Nephron progenitor cell (in vitro differentiated cells): ENCODE data around the gene PATL2.

ENCODE experiments used
- DNase-seq: peaks from one replicate; pipeline ENCODE4 v3.0.0; 2021
- H3K27ac Mint-ChIP-seq: 2 replicates; pipeline ENCODE4 v1.8.0; 2021; ENCODE audit warnings: mild to moderate bottlenecking, moderate library complexity, mixed read lengths
- H3K27me3 Mint-ChIP-seq: 2 replicates; pipeline ENCODE4 v1.8.0; 2021; ENCODE audit warnings: mild to moderate bottlenecking, low read depth, mixed read lengths; ENCODE audit not compliant: poor library complexity
- H3K36me3 Mint-ChIP-seq: 2 replicates; pipeline ENCODE4 v1.8.0; 2021; ENCODE audit warnings: low read depth, mixed read lengths
- H3K4me1 Mint-ChIP-seq: 2 replicates; pipeline ENCODE4 v1.8.0; 2021; ENCODE audit warnings: mixed read lengths
- H3K4me3 Mint-ChIP-seq: 2 replicates; pipeline ENCODE4 v1.8.0; 2021; ENCODE audit warnings: mild to moderate bottlenecking, moderate library complexity, mixed read lengths
- H3K9me3 Mint-ChIP-seq: 2 replicates; pipeline ENCODE4 v1.8.0; 2021; ENCODE audit warnings: mild to moderate bottlenecking, moderate library complexity, mixed read lengths
- CTCF ChIP-seq: fragments of 200-600 bp; sonication (generic); IDR thresholded peaks from 2 replicates; pipeline ENCODE4 v1.5.0; 2021; ENCODE audit warnings: antibody characterized with exemption

Gene PATL2

GRCh38 chr15:44715142-44715796 lies 4.1 kb upstream of the PATL2 start:
- no peak for TF ChIP-seq CTCF
- Mint-ChIP-seq H3K4me1 (peaks cover 32% of the 10 kb centered on the region), H3K9me3 (no peaks in the 10 kb centered on the region), H3K27me3 (peaks cover 16% of the 10 kb centered on the region), H3K27ac (no peak overlapping the region), H3K36me3 (peaks cover 30% of the 10 kb centered on the region), H3K4me3 (no peak overlapping the region)
- no peak for DNase-seq

- Mint-ChIP-seq H3K36me3 (peaks cover 29% of the 10 kb centered on the region), H3K4me1 (peaks cover 27% of the 10 kb centered on the region), H3K9me3 (no peaks in the 10 kb centered on the region), H3K27me3 (peaks cover 19% of the 10 kb centered on the region), H3K27ac (no peak overlapping the region), H3K4me3 (peak overlapping the region; percentile 98)
- TF ChIP-seq CTCF = no peak
- no peak for DNase-seq
Observed at GRCh38 chr15:44713006-44713966, 2.2 kb upstream of the PATL2 start.

- no peak for DNase-seq
- no peaks in the 10 kb centered on the region for H3K9me3 Mint-ChIP-seq
- TF ChIP-seq CTCF = no peak
- peak overlapping the region; percentile 99 for H3K27ac Mint-ChIP-seq
- H3K27me3 Mint-ChIP-seq = peaks cover 19% of the 10 kb centered on the region
- peaks cover 27% of the 10 kb centered on the region for H3K4me1 Mint-ChIP-seq
- H3K4me3 Mint-ChIP-seq = peak overlapping the region; percentile 98
- H3K36me3 Mint-ChIP-seq = peaks cover 21% of the 10 kb centered on the region
Observed at GRCh38 chr15:44712346-44713005, 1.4 kb upstream of the PATL2 start.

- H3K4me3 Mint-ChIP-seq = peak overlapping the region; percentile 98
Observed at GRCh38 chr15:44711743-44712345, 721 bp upstream of the PATL2 start.

More at GRCh38 chr15:44711743-44712345, 721 bp upstream of the PATL2 start:
- peaks cover 18% of the 10 kb centered on the region for H3K36me3 Mint-ChIP-seq
- no peak for TF ChIP-seq CTCF
- H3K4me1 Mint-ChIP-seq = peaks cover 27% of the 10 kb centered on the region
- H3K27me3 Mint-ChIP-seq = peaks cover 21% of the 10 kb centered on the region
- H3K9me3 Mint-ChIP-seq = no peaks in the 10 kb centered on the region
- H3K27ac Mint-ChIP-seq = peak overlapping the region; percentile 99
- peak; percentile 57 for DNase-seq
